ENCODE data around the gene IRF6.

Gene IRF6

DNA sequence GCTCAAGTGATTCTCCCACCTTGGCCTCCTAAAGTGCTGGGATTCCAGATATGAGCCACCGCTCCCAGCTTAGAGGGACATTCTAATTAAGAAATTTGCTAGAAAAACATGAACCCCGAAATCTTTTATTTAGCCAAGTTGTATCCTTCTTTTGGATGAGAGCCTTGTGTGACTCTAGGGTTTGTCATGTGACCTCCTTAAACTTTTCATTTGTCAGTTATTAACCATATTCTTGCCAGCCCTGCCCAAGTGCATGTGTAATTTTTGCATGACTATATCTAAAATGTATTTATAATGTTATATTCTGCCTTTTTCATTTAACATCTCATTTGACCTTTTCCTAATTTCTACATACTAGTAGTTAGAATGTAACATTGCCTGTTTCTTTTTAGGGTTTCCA lies 23.8 kb upstream of the IRF6 start:
- Histone ChIP-seq H3K4me2 (ENCODE audit: low read length, poor library complexity, severe bottlenecking) (no peak overlapping the region), H4K91ac (ENCODE audit: low read length) (no peak overlapping the region), H3K9me3 (ENCODE audit: control insufficient read depth, low read length) (no peaks in the 10 kb centered on the region), H3K36me3 (ENCODE audit: control insufficient read depth in 1 of 2, insufficient read depth in 2 of 2, low read depth in 1 of 2, low read length in 2 of 2) (peaks cover 6 to 47% of the 10 kb centered on the region in 2 experiments), H2BK5ac (ENCODE audit: low read depth, low read length, poor library complexity, severe bottlenecking) (no peak overlapping the region), H3K4me1 (ENCODE audit: control insufficient read depth, insufficient read depth, low read depth, low read length) (peaks cover 4% of the 10 kb centered on the region), H3K27me3 (ENCODE audit: control insufficient read depth in 1 of 2, insufficient read depth in 1 of 2, low read length in 2 of 2) (no peaks in the 10 kb centered on the region), H3K14ac (ENCODE audit: low read length in 2 of 2) (no peak overlapping the region), H3K27ac (ENCODE audit: low read length, poor library complexity, severe bottlenecking) (no peak overlapping the region), H3K18ac (ENCODE audit: low read depth in 1 of 2, low read length in 2 of 2) (no peak overlapping the region), H2BK120ac (ENCODE audit: low read depth, low read length) (no peak overlapping the region), H2BK12ac (ENCODE audit: low read length in 2 of 2) (no peak overlapping the region), H3K9ac (ENCODE audit: low read length) (peak overlapping the region; percentile 70), H3K23ac (ENCODE audit: low read length in 2 of 2) (no peak overlapping the region), H4K8ac (ENCODE audit: low read length) (no peak overlapping the region), H2AFZ (ENCODE audit: low read depth, low read length) (no peak overlapping the region), H2BK15ac (ENCODE audit: low read depth, poor library complexity, severe bottlenecking) (no peak overlapping the region), H3K79me1 (replicated peaks; ENCODE audit: low read length, poor library complexity, severe bottlenecking) (peaks cover 15% of the 10 kb centered on the region), H2AK5ac (ENCODE audit: low read length, severe bottlenecking) (no peak overlapping the region), H3K4ac (ENCODE audit: low read depth in 1 of 2, low read length in 2 of 2) (no peak overlapping the region), H3K4me3 (ENCODE audit: insufficient read depth in 1 of 2, low read depth in 1 of 2, low read length in 2 of 2) (peak overlapping the region in 1 of 2 experiments; percentile 99)
- DNase-seq: no peak
- WGBS: 100% methylated on average over 2 of the region's 2 CpGs

DNA sequence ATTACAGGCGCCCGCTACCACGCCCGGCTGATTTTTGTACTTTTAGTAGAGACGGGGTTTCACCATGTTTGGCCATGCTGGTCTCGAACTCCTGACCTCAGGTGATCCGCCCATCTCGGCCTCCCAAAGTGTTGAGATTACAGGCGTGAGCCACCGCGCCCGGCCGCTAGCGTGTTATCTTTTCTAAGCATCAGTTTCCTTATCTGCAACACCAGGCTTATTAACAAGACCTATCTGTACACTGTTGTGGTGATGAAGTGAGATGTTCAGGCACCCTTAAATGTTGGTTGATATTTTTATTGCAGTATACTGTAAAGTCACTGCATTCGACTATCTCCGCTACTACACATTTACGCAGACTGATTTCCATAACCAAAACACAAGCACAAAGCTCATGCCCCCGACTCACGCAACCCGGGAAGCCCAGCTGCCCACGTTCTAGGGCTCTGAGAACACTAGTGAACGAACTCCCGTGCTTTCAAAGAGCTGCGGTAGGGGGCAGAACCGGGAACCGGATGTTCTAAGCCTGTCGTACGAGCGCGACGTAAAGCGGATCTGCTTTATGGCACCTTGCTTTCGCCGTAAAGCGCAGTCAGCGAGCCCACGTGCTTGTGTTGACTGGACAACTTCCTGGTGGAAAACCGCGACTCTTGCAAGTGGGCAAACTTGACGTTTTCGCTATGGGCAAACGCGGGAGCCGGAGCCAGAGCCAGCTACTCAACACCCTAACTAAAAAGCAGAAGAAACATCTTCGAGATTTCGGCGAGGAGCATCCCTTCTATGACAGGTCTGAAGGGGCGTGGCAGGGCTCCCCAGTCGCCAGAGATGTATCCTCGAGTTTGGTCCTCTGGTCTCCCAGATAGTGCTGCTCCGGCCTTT lies 21.7 kb upstream of the IRF6 start, which contains the start of gene UTP25:
Gene UTP25, plus strand, starts transcription at position 589 of the 879 bp plus-strand sequence. Its CDS starts 92 bp downstream, at position 681.
- Histone ChIP-seq H3K9me3 (ENCODE audit: control insufficient read depth, low read length) (no peaks in the 10 kb centered on the region), H3K4me2 (ENCODE audit: low read length, poor library complexity, severe bottlenecking) (peak within 1 kb of the TSS; percentile 92), H2BK120ac (ENCODE audit: low read depth, low read length) (no peak within 1 kb of the TSS), H3K18ac (ENCODE audit: low read depth in 1 of 2, low read length in 2 of 2) (peak within 1 kb of the TSS; percentile 55 to 72), H2BK5ac (ENCODE audit: low read depth, low read length, poor library complexity, severe bottlenecking) (no peak within 1 kb of the TSS), H3K23ac (ENCODE audit: low read length in 2 of 2) (no peak within 1 kb of the TSS), H3K27ac (ENCODE audit: low read length, poor library complexity, severe bottlenecking) (peak within 1 kb of the TSS; percentile 48), H2AK5ac (ENCODE audit: low read length, severe bottlenecking) (peak within 1 kb of the TSS; percentile 55), H2BK15ac (ENCODE audit: low read depth, poor library complexity, severe bottlenecking) (no peak within 1 kb of the TSS), H4K91ac (ENCODE audit: low read length) (peak within 1 kb of the TSS; percentile 19), H3K4me1 (ENCODE audit: control insufficient read depth, insufficient read depth, low read depth, low read length) (peaks cover 5% of the 10 kb centered on the region), H3K36me3 (ENCODE audit: control insufficient read depth in 1 of 2, insufficient read depth in 2 of 2, low read depth in 1 of 2, low read length in 2 of 2) (peaks cover 2 to 26% of the 10 kb centered on the region in 2 experiments), H3K79me1 (replicated peaks; ENCODE audit: low read length, poor library complexity, severe bottlenecking) (peaks cover 5% of the 10 kb centered on the region), H2AFZ (ENCODE audit: low read depth, low read length) (peak within 1 kb of the TSS; percentile 76), H3K4me3 (ENCODE audit: insufficient read depth in 1 of 2, low read depth in 1 of 2, low read length in 2 of 2) (peak within 1 kb of the TSS; percentile 94 to 99), H4K8ac (ENCODE audit: low read length) (peak within 1 kb of the TSS; percentile 92), H3K14ac (ENCODE audit: low read length in 2 of 2) (peak within 1 kb of the TSS in 1 of 2 experiments; percentile 46), H3K4ac (ENCODE audit: low read depth in 1 of 2, low read length in 2 of 2) (peak within 1 kb of the TSS; percentile 68 to 78), H3K9ac (ENCODE audit: low read length) (peak within 1 kb of the TSS; percentile 92), H3K27me3 (ENCODE audit: control insufficient read depth in 1 of 2, insufficient read depth in 1 of 2, low read length in 2 of 2) (no peaks in the 10 kb centered on the region), H2BK12ac (ENCODE audit: low read length in 2 of 2) (no peak within 1 kb of the TSS)
- peak; percentile 97 for DNase-seq
- WGBS: 25% methylated on average over 48 of the region's 51 CpGs

DNA sequence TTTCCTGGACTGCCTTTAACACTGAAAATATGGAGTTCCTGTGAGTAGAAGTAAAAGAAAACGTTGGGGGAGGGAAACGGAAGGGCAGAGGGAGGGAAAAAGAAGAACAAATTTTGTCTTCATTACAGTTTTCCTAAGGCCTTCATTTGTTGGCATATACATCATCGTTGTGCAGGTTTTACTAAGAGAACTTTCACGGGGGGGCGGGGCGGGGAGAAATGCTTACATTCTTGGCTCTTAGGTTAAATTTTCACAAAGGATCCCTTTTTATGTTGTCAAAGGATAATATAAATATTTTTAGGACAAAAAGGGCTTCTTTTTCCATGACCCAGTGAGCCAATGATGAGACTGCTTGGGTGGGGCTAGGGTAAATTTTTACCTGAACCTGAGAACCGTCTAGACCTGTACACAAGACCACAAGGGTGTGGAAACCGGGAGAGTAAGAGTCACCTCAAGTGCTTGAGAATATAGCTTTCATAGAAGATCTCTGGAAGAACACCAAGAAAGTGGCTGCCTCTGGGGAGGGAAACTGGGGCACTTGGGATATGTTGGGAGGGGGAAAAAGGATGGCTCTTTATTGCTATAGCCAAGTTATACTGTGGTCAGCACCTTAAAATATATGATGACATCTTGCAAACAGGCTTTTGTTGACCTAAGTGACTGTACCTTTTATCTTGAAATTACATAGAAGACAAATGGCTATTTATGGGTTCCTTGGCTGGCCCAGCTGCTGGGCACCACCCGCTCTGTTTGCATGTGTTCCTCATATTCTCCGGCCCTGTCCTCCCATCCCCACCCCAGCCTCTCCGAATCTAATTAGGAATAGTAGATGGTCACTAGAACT lies 19.9 kb upstream of the IRF6 start:
- no peak overlapping the region for H2AK5ac ChIP-seq (ENCODE audit: low read length, severe bottlenecking)
- peak overlapping the region; percentile 9 for H2BK15ac ChIP-seq (ENCODE audit: low read depth, poor library complexity, severe bottlenecking)
- H2BK12ac ChIP-seq (ENCODE audit: low read length in 2 of 2): no peak overlapping the region
- H3K36me3 ChIP-seq (ENCODE audit: control insufficient read depth in 1 of 2, insufficient read depth in 2 of 2, low read depth in 1 of 2, low read length in 2 of 2): peaks cover 0 to 10% of the 10 kb centered on the region in 2 experiments
- H3K79me1 ChIP-seq (replicated peaks; ENCODE audit: low read length, poor library complexity, severe bottlenecking): peaks cover 4% of the 10 kb centered on the region
- DNase-seq: no peak
- H3K4ac ChIP-seq (ENCODE audit: low read depth in 1 of 2, low read length in 2 of 2): no peak overlapping the region
- no peak overlapping the region for H4K91ac ChIP-seq (ENCODE audit: low read length)
- no peak overlapping the region for H3K4me3 ChIP-seq (ENCODE audit: insufficient read depth in 1 of 2, low read depth in 1 of 2, low read length in 2 of 2)
- no peak overlapping the region for H2BK5ac ChIP-seq (ENCODE audit: low read depth, low read length, poor library complexity, severe bottlenecking)
- no peak overlapping the region for H3K27ac ChIP-seq (ENCODE audit: low read length, poor library complexity, severe bottlenecking)
- no peak overlapping the region for H3K4me2 ChIP-seq (ENCODE audit: low read length, poor library complexity, severe bottlenecking)
- H3K9ac ChIP-seq (ENCODE audit: low read length): no peak overlapping the region
- H3K27me3 ChIP-seq (ENCODE audit: control insufficient read depth in 1 of 2, insufficient read depth in 1 of 2, low read length in 2 of 2): no peaks in the 10 kb centered on the region
- H2AFZ ChIP-seq (ENCODE audit: low read depth, low read length): no peak overlapping the region
- no peaks in the 10 kb centered on the region for H3K9me3 ChIP-seq (ENCODE audit: control insufficient read depth, low read length)
- H3K14ac ChIP-seq (ENCODE audit: low read length in 2 of 2): no peak overlapping the region
- no peak overlapping the region for H3K23ac ChIP-seq (ENCODE audit: low read length in 2 of 2)
- no peak overlapping the region for H3K18ac ChIP-seq (ENCODE audit: low read depth in 1 of 2, low read length in 2 of 2)
- H4K8ac ChIP-seq (ENCODE audit: low read length): no peak overlapping the region
- H3K4me1 ChIP-seq (ENCODE audit: control insufficient read depth, insufficient read depth, low read depth, low read length): peaks cover 6% of the 10 kb centered on the region
- no peak overlapping the region for H2BK120ac ChIP-seq (ENCODE audit: low read depth, low read length)
- WGBS: 81% methylated on average over 9 of the region's 11 CpGs

Data from mesenchymal stem cell (in vitro differentiated cells and primary cell).